HepG2 (cell line): ENCODE results near the gene FGD4. TPM values are rescaled to one million over a fixed set of nuclear protein-coding genes. Genes with fewer than 3 reads are reported as not detected.
A peak's percentile ranks its signal among the peaks of the same experiment; 100 is the strongest.

ENCODE experiments used
- SMC3 ChIP-seq: IDR thresholded peaks from 2 replicates; pipeline ENCODE4 v1.6.1; 2011; ENCODE audit warnings: low read length, improper control_type of control experiment
- ZFP36L1 ChIP-seq: sonication (generic); formaldehyde crosslinking; IDR thresholded peaks from 2 replicates; pipeline ENCODE4 v1.8.0; 2022; ENCODE audit warnings: mild to moderate bottlenecking, missing genetic modification reagents, moderate library complexity
- ZNF652 ChIP-seq: IDR thresholded peaks from 2 replicates; pipeline ENCODE4 v1.6.1; 2016; ENCODE audit warnings: low read depth, borderline replicate concordance
- ZNF883 ChIP-seq: sonication (generic); formaldehyde crosslinking; IDR thresholded peaks from 2 replicates; pipeline ENCODE4 v1.5.1; 2020; ENCODE audit warnings: mild to moderate bottlenecking, missing genetic modification reagents; ENCODE audit errors: not compliant biosample characterization
- polyA plus RNA-seq, 8 experiments: library from polyadenylated mRNA; depleted of rRNA in 3 of 8; stranded (reverse) in 7 of 8; unstranded in 1 of 8; fragments of >200 nt; fragmentation: Illumina TruSeq in 4 of 8; extraction: Trizol in 4 of 8; gene quantifications; 2 replicates each; pipeline versions ENCODE4 v1.2.1 to v1.2.3, GENCODE V29; 2011 to 2016; ENCODE audit warnings: low read depth in 4 of 8, missing spikeins in 1 of 8, mixed read lengths in 1 of 8; ENCODE audit not compliant: insufficient read depth in 1 of 8
- total RNA-seq, 5 experiments: library from RNA; depleted of rRNA; stranded (reverse); fragments of >200 nt; fragmentation: Illumina TruSeq; extraction: Trizol; gene quantifications; 2 replicates each; pipeline ENCODE4 v1.2.3, GENCODE V29; 2016; ENCODE audit warnings: low read depth in 1 of 5
- TF ChIP-seq, protein P1 (sequence below): sonication (generic); formaldehyde crosslinking; IDR thresholded peaks from 2 replicates; pipeline ENCODE4 v1.4.0; 2020; ENCODE audit warnings: missing genetic modification reagents
- TF ChIP-seq, protein P2 (sequence below): sonication (generic); formaldehyde crosslinking; IDR thresholded peaks from 2 replicates; pipeline ENCODE4 v1.4.0; 2020; ENCODE audit warnings: mild to moderate bottlenecking, missing genetic modification reagents, borderline replicate concordance
- TF ChIP-seq, protein P3 (sequence below): fragments of 450-650 bp; IDR thresholded peaks from 2 replicates; pipeline ENCODE4 v1.6.1; 2017
- TF ChIP-seq, protein P4 (sequence below): IDR thresholded peaks from 2 replicates; pipeline ENCODE4 v1.6.1; 2012; ENCODE audit warnings: low read depth, low read length, improper control_type of control experiment
- TF ChIP-seq, protein P5 (sequence below): sonication (generic); formaldehyde crosslinking; IDR thresholded peaks from 2 replicates; pipeline ENCODE4 v1.5.0; 2020; ENCODE audit warnings: mild to moderate bottlenecking, missing genetic modification reagents, borderline replicate concordance

The FGD4 gene
- total and polyA plus RNA-seq, 2 of the 13 experiments (the other 11 are each of a cell fraction or from before 2014, with no cell fraction given), result 4.6 to 6.6 TPM

DNA sequence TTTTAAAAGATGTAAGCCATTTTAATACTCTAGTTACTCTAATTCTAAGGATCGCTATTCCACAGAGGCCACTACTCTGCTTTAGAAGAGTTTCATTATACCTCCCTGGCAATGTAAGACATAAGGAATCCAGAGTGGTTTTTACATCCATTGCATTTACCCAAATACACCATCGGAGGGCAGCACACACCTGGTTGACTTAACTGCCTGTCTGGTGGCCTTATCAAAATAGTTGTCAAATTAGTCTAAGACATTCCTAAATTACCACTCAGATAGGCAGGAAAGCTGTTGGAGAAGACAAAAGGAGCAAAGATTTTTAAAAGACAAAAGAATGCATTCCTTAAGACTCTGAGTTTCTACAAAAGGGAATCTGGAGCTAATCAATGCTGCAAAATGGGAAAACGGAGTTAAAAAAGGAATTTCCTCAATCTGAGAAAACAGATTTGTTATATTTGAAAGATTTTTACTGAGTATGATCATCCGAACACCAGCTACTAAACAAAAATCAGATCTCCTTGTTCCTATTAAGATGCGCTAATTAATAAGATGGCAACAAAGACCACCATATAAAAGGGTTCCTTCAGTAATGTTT, 33.8 kb upstream of the FGD4 start (continued):
- TF ChIP-seq, protein P1, sequence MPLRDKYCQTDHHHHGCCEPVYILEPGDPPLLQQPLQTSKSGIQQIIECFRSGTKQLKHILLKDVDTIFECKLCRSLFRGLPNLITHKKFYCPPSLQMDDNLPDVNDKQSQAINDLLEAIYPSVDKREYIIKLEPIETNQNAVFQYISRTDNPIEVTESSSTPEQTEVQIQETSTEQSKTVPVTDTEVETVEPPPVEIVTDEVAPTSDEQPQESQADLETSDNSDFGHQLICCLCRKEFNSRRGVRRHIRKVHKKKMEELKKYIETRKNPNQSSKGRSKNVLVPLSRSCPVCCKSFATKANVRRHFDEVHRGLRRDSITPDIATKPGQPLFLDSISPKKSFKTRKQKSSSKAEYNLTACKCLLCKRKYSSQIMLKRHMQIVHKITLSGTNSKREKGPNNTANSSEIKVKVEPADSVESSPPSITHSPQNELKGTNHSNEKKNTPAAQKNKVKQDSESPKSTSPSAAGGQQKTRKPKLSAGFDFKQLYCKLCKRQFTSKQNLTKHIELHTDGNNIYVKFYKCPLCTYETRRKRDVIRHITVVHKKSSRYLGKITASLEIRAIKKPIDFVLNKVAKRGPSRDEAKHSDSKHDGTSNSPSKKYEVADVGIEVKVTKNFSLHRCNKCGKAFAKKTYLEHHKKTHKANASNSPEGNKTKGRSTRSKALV, result no peak
- TF ChIP-seq, protein P2, sequence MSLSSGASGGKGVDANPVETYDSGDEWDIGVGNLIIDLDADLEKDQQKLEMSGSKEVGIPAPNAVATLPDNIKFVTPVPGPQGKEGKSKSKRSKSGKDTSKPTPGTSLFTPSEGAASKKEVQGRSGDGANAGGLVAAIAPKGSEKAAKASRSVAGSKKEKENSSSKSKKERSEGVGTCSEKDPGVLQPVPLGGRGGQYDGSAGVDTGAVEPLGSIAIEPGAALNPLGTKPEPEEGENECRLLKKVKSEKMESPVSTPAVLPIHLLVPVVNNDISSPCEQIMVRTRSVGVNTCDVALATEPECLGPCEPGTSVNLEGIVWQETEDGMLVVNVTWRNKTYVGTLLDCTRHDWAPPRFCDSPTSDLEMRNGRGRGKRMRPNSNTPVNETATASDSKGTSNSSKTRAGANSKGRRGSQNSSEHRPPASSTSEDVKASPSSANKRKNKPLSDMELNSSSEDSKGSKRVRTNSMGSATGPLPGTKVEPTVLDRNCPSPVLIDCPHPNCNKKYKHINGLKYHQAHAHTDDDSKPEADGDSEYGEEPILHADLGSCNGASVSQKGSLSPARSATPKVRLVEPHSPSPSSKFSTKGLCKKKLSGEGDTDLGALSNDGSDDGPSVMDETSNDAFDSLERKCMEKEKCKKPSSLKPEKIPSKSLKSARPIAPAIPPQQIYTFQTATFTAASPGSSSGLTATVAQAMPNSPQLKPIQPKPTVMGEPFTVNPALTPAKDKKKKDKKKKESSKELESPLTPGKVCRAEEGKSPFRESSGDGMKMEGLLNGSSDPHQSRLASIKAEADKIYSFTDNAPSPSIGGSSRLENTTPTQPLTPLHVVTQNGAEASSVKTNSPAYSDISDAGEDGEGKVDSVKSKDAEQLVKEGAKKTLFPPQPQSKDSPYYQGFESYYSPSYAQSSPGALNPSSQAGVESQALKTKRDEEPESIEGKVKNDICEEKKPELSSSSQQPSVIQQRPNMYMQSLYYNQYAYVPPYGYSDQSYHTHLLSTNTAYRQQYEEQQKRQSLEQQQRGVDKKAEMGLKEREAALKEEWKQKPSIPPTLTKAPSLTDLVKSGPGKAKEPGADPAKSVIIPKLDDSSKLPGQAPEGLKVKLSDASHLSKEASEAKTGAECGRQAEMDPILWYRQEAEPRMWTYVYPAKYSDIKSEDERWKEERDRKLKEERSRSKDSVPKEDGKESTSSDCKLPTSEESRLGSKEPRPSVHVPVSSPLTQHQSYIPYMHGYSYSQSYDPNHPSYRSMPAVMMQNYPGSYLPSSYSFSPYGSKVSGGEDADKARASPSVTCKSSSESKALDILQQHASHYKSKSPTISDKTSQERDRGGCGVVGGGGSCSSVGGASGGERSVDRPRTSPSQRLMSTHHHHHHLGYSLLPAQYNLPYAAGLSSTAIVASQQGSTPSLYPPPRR, result no peak
- TF ChIP-seq, protein P3, sequence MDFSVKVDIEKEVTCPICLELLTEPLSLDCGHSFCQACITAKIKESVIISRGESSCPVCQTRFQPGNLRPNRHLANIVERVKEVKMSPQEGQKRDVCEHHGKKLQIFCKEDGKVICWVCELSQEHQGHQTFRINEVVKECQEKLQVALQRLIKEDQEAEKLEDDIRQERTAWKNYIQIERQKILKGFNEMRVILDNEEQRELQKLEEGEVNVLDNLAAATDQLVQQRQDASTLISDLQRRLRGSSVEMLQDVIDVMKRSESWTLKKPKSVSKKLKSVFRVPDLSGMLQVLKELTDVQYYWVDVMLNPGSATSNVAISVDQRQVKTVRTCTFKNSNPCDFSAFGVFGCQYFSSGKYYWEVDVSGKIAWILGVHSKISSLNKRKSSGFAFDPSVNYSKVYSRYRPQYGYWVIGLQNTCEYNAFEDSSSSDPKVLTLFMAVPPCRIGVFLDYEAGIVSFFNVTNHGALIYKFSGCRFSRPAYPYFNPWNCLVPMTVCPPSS, result no peak
- TF ChIP-seq, protein P4, sequence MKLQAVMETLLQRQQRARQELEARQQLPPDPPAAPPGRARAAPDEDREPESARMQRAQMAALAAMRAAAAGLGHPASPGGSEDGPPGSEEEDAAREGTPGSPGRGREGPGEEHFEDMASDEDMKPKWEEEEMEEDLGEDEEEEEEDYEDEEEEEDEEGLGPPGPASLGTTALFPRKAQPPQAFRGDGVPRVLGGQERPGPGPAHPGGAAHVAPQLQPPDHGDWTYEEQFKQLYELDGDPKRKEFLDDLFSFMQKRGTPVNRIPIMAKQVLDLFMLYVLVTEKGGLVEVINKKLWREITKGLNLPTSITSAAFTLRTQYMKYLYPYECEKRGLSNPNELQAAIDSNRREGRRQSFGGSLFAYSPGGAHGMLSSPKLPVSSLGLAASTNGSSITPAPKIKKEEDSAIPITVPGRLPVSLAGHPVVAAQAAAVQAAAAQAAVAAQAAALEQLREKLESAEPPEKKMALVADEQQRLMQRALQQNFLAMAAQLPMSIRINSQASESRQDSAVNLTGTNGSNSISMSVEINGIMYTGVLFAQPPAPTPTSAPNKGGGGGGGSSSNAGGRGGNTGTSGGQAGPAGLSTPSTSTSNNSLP, result peak; percentile 50; the same call in 1 of the 2 replicates
- no peak for TF ChIP-seq ZNF883 (CRISPR knock-in tag)
- TF ChIP-seq SMC3, result peak; percentile 88
- no peak for TF ChIP-seq ZFP36L1 (CRISPR knock-in tag)
- TF ChIP-seq, protein P5, sequence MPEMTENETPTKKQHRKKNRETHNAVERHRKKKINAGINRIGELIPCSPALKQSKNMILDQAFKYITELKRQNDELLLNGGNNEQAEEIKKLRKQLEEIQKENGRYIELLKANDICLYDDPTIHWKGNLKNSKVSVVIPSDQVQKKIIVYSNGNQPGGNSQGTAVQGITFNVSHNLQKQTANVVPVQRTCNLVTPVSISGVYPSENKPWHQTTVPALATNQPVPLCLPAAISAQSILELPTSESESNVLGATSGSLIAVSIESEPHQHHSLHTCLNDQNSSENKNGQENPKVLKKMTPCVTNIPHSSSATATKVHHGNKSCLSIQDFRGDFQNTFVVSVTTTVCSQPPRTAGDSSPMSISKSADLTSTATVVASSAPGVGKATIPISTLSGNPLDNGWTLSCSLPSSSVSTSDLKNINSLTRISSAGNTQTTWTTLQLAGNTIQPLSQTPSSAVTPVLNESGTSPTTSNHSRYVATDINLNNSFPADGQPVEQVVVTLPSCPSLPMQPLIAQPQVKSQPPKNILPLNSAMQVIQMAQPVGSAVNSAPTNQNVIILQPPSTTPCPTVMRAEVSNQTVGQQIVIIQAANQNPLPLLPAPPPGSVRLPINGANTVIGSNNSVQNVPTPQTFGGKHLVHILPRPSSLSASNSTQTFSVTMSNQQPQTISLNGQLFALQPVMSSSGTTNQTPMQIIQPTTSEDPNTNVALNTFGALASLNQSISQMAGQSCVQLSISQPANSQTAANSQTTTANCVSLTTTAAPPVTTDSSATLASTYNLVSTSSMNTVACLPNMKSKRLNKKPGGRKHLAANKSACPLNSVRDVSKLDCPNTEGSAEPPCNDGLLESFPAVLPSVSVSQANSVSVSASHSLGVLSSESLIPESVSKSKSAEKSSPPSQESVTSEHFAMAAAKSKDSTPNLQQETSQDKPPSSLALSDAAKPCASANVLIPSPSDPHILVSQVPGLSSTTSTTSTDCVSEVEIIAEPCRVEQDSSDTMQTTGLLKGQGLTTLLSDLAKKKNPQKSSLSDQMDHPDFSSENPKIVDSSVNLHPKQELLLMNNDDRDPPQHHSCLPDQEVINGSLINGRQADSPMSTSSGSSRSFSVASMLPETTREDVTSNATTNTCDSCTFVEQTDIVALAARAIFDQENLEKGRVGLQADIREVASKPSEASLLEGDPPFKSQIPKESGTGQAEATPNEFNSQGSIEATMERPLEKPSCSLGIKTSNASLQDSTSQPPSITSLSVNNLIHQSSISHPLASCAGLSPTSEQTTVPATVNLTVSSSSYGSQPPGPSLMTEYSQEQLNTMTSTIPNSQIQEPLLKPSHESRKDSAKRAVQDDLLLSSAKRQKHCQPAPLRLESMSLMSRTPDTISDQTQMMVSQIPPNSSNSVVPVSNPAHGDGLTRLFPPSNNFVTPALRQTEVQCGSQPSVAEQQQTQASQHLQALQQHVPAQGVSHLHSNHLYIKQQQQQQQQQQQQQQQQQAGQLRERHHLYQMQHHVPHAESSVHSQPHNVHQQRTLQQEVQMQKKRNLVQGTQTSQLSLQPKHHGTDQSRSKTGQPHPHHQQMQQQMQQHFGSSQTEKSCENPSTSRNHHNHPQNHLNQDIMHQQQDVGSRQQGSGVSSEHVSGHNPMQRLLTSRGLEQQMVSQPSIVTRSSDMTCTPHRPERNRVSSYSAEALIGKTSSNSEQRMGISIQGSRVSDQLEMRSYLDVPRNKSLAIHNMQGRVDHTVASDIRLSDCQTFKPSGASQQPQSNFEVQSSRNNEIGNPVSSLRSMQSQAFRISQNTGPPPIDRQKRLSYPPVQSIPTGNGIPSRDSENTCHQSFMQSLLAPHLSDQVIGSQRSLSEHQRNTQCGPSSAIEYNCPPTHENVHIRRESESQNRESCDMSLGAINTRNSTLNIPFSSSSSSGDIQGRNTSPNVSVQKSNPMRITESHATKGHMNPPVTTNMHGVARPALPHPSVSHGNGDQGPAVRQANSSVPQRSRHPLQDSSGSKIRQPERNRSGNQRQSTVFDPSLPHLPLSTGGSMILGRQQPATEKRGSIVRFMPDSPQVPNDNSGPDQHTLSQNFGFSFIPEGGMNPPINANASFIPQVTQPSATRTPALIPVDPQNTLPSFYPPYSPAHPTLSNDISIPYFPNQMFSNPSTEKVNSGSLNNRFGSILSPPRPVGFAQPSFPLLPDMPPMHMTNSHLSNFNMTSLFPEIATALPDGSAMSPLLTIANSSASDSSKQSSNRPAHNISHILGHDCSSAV (CRISPR knock-in tag), result no peak
- TF ChIP-seq ZNF652 (CRISPR knock-in tag), result no peak
